IMR-90 (cell line): ENCODE data around the gene SRSF2. TPM values are rescaled to one million over a fixed set of nuclear protein-coding genes. Genes with fewer than 3 reads are reported as not detected.

Experiments used
- ATAC-seq: fragments of 200-7000 bp; cut with Tn5 transposase; 2 replicates; pipeline ENCODE4 v1.9.1; 2020; ENCODE audit warnings: low read depth, mild to moderate bottlenecking, moderate library complexity
- BruUV-seq: library from RNA; stranded (reverse); fragments of 400-500 nt; replicated peaks from 2 replicates; lab custom pipeline; 2021; lab: Mats Ljungman, UMichigan
- CTCF ChIA-PET: fragments of 300-600 bp; formaldehyde crosslinking; extraction: SDS; loops from one replicate; lab custom pipeline; 2021; ENCODE audit warnings: antibody characterized with exemption; lab: Yijun Ruan, JAX
- POLR2A ChIA-PET: fragments of 300-600 bp; sonication (Branson Sonifier 250); formaldehyde crosslinking; loops from one replicate; lab custom pipeline; 2022; ENCODE audit warnings: antibody characterized with exemption; ENCODE audit not compliant: unreplicated experiment; lab: Charles Lee
- DNase-seq: peaks from one replicate; pipeline ENCODE4 v3.0.0; 2013
- H2AFZ ChIP-seq: replicated peaks from 2 replicates; pipeline ENCODE3; 2013; ENCODE audit warnings: low read length, mild to moderate bottlenecking; ENCODE audit not compliant: poor library complexity
- H2AK5ac ChIP-seq: 2 replicates; pipeline ENCODE4 v1.6.1; 2013; ENCODE audit warnings: low read depth, low read length, inconsistent platforms
- H2AK9ac ChIP-seq: replicated peaks from 2 replicates; pipeline ENCODE3; 2013; ENCODE audit warnings: mild to moderate bottlenecking, low read depth, low read length, moderate library complexity; ENCODE audit not compliant: poor library complexity
- H2BK120ac ChIP-seq: 2 replicates; pipeline ENCODE4 v1.6.1; 2013; ENCODE audit warnings: low read depth, low read length, inconsistent platforms
- H2BK15ac ChIP-seq: 3 replicates; pipeline ENCODE4 v1.6.1; 2013; ENCODE audit warnings: low read depth, low read length, inconsistent platforms
- H2BK20ac ChIP-seq: 2 replicates; pipeline ENCODE4 v1.6.1; 2013; ENCODE audit warnings: low read depth, mild to moderate bottlenecking, inconsistent platforms, low read length, moderate library complexity
- H2BK5ac ChIP-seq: 2 replicates; pipeline ENCODE4 v1.6.1; 2013; ENCODE audit warnings: mild to moderate bottlenecking, low read depth, low read length, inconsistent platforms; ENCODE audit not compliant: poor library complexity, severe bottlenecking
- H3K14ac ChIP-seq: replicated peaks from 2 replicates; pipeline ENCODE4 v1.6.1; 2013; ENCODE audit warnings: low read depth, low read length, inconsistent platforms
- H3K18ac ChIP-seq: 2 replicates; pipeline ENCODE4 v1.6.1; 2013; ENCODE audit warnings: low read depth, low read length, control low read depth
- H3K23ac ChIP-seq: 2 replicates; pipeline ENCODE4 v1.6.1; 2013; ENCODE audit warnings: low read depth, low read length, inconsistent platforms
- H3K27ac ChIP-seq: 2 replicates; pipeline ENCODE4 v1.5.1; 2013; ENCODE audit warnings: mild to moderate bottlenecking, control low read depth, low read length; ENCODE audit not compliant: insufficient read depth
- H3K27me3 ChIP-seq: 2 replicates; pipeline ENCODE4 v1.6.1; 2013; ENCODE audit warnings: low read length; ENCODE audit not compliant: control insufficient read depth, insufficient read depth
- H3K36me3 ChIP-seq: 2 replicates; pipeline ENCODE4 v1.6.1; 2013; ENCODE audit warnings: low read length, mixed read lengths; ENCODE audit not compliant: control insufficient read depth, insufficient read depth
- H3K4ac ChIP-seq: 2 replicates; pipeline ENCODE4 v1.6.1; 2013; ENCODE audit warnings: low read depth, low read length, inconsistent platforms
- H3K4me1 ChIP-seq: 2 replicates; pipeline ENCODE4 v1.6.1; 2013; ENCODE audit warnings: low read length, mixed read lengths; ENCODE audit not compliant: control insufficient read depth, insufficient read depth
- H3K4me2 ChIP-seq: 2 replicates; pipeline ENCODE4 v1.6.1; 2013; ENCODE audit warnings: low read depth, mild to moderate bottlenecking, control low read depth, low read length, moderate library complexity
- H3K4me3 ChIP-seq: 2 replicates; pipeline ENCODE4 v1.5.1; 2013; ENCODE audit warnings: low read depth, mild to moderate bottlenecking, control low read depth, low read length, moderate library complexity; ENCODE audit not compliant: insufficient read depth
- H3K56ac ChIP-seq: 2 replicates; pipeline ENCODE4 v1.6.1; 2013; ENCODE audit warnings: low read length, inconsistent platforms; ENCODE audit not compliant: insufficient read depth; ENCODE audit errors: extremely low read depth
- H3K79me1 ChIP-seq, 2 experiments: 2 replicates each; pipeline ENCODE4 v1.6.1; 2013; ENCODE audit warnings: low read length in 2 of 2, inconsistent platforms in 1 of 2, low read depth in 1 of 2
- H3K9ac ChIP-seq: 2 replicates; pipeline ENCODE4 v1.6.1; 2013; ENCODE audit warnings: low read depth, low read length, control low read depth
- H3K9me1 ChIP-seq: 2 replicates; pipeline ENCODE4 v1.6.1; 2013; ENCODE audit warnings: low read length, inconsistent platforms; ENCODE audit not compliant: insufficient read depth
- H3K9me3 ChIP-seq: 2 replicates; pipeline ENCODE4 v1.6.1; 2013; ENCODE audit warnings: low read length; ENCODE audit not compliant: control insufficient read depth, insufficient read depth
- H4K20me1 ChIP-seq: 2 replicates; pipeline ENCODE4 v1.6.1; 2013; ENCODE audit warnings: low read length, inconsistent platforms; ENCODE audit not compliant: insufficient read depth
- H4K5ac ChIP-seq: 2 replicates; pipeline ENCODE4 v1.6.1; 2013; ENCODE audit warnings: mild to moderate bottlenecking, low read depth, low read length, control low read depth
- H4K8ac ChIP-seq, 2 experiments: 2 replicates each; pipeline ENCODE4 v1.6.1; 2013; ENCODE audit warnings: low read depth in 2 of 2, low read length in 2 of 2, control low read depth in 1 of 2, inconsistent platforms in 1 of 2
- H4K91ac ChIP-seq: 2 replicates; pipeline ENCODE4 v1.6.1; 2013; ENCODE audit warnings: low read depth, low read length, inconsistent platforms; ENCODE audit not compliant: insufficient read depth
- BHLHE40 ChIP-seq: fragments of 150-350 bp; IDR thresholded peaks from 2 replicates; pipeline ENCODE4 v1.6.1; 2016; ENCODE audit warnings: mild to moderate bottlenecking, low read depth, low read length
- CEBPB ChIP-seq: IDR thresholded peaks from 2 replicates; pipeline ENCODE4 v1.6.1; 2012; ENCODE audit warnings: low read depth, low read length, improper control_type of control experiment
- CHD1 ChIP-seq: IDR thresholded peaks from 2 replicates; pipeline ENCODE4 v1.6.1; 2012; ENCODE audit warnings: low read depth, low read length, improper control_type of control experiment
- CTCF ChIP-seq: conservative IDR thresholded peaks from 2 replicates; pipeline ENCODE4 v1.5.1; 2012; ENCODE audit warnings: mild to moderate bottlenecking, low read depth, low read length, improper control_type of control experiment
- ELK1 ChIP-seq: fragments of 150-350 bp; IDR thresholded peaks from 2 replicates; pipeline ENCODE4 v1.6.1; 2016; ENCODE audit warnings: low read depth, mild to moderate bottlenecking, low read length, moderate library complexity, borderline replicate concordance
- FOS ChIP-seq: fragments of 150-350 bp; IDR thresholded peaks from 2 replicates; pipeline ENCODE4 v1.6.1; 2016; ENCODE audit warnings: low read depth, low read length
- MAFK ChIP-seq: IDR thresholded peaks from 2 replicates; pipeline ENCODE4 v1.6.1; 2012; ENCODE audit warnings: low read depth, low read length, improper control_type of control experiment
- MXI1 ChIP-seq: IDR thresholded peaks from 2 replicates; pipeline ENCODE4 v1.6.1; 2012; ENCODE audit warnings: low read depth, mild to moderate bottlenecking, low read length, moderate library complexity, borderline replicate concordance
- NFE2L2 ChIP-seq: fragments of 150-350 bp; IDR thresholded peaks from 2 replicates; pipeline ENCODE4 v1.6.1; 2016; ENCODE audit warnings: low read depth, mild to moderate bottlenecking, low read length
- POLR2A ChIP-seq: IDR thresholded peaks from 2 replicates; pipeline ENCODE4 v1.6.1; 2012; ENCODE audit warnings: mild to moderate bottlenecking, low read depth, low read length
- RFX5 ChIP-seq: IDR thresholded peaks from 2 replicates; pipeline ENCODE4 v1.8.0; 2012; ENCODE audit warnings: low read depth, mild to moderate bottlenecking, low read length, moderate library complexity
- SMC3 ChIP-seq: fragments of 150-350 bp; IDR thresholded peaks from 2 replicates; pipeline ENCODE4 v1.6.1; 2016; ENCODE audit warnings: low read depth, mild to moderate bottlenecking, antibody characterized with exemption, low read length, moderate library complexity
- USF2 ChIP-seq: fragments of 150-350 bp; IDR thresholded peaks from 2 replicates; pipeline ENCODE4 v1.6.1; 2017; ENCODE audit warnings: mild to moderate bottlenecking, antibody characterized with exemption, low read length, low read depth
- WGBS, 2 experiments: methylation state at CpG; one replicate each; pipeline versions ENCODE4 v1.1.5 to v1.1.7; 2013; ENCODE audit warnings: missing lambda C conversion rate in 2 of 2; ENCODE audit not compliant: insufficient read length in 1 of 2; ENCODE audit errors: extremely low coverage in 2 of 2; 5-methylcytosine and 5-hydroxymethylcytosine counted together
- dilution Hi-C: fragments of 300-500 bp; cut with HindIII; formaldehyde crosslinking; loops from one replicate; pipeline ENCODE4 v1.14.3; 2018; ENCODE audit warnings: low sequenced_read_pairs; ENCODE audit not compliant: unreplicated experiment
- in situ Hi-C: fragments of 300-500 bp; cut with MboI; formaldehyde crosslinking; loops from 3 replicates; pipeline ENCODE4 v1.14.3; 2019; ENCODE audit warnings: low sequenced_read_pairs, inconsistent platforms, mixed read lengths
- intact Hi-C: fragments of 100-400 bp; cut with micrococcal nuclease; formaldehyde crosslinking; loops from 2 replicates; pipeline ENCODE4 v1.10.0; 2022
- polyA plus RNA-seq, 3 experiments: library from polyadenylated mRNA; depleted of rRNA; stranded (reverse); fragments of >200 nt; gene quantifications; 2 replicates each; pipeline ENCODE4 v1.2.3, GENCODE V29; 2012; ENCODE audit warnings: low replicate concordance in 1 of 3
- total RNA-seq: library from RNA; depleted of rRNA; stranded (reverse); fragments of >200 nt; gene quantifications from 2 replicates; pipeline ENCODE4 v1.2.3, GENCODE V29; 2012

SRSF2 gene
- total and polyA plus RNA-seq, 2 of the 4 experiments (the other 2 are of a cell fraction): 98.0 to 296 TPM

DNA sequence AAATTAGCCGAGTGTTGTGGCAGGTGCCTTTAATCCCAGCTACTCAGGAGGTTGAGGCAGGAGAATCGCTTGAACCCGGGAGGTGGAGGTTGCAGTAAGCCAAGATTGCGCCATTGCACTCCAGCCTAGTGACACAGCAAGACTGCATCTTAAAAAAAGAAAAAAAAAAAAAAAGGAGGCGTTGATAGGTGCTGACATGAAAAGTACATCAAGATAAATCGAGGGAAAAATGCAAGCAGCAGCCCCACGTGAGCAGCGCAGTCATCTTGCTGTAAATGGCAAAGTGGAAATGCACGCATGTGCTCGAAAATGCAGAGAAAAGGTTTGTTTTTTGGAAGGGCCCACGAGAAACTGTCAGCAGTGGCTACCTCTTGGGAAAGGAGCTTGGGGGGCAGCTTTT is 47.3 kb downstream of the SRSF2 start:
- Histone ChIP-seq H3K9me1 (peaks cover 33% of the 10 kb centered on the region), H2AK5ac (no peak overlapping the region), H3K4me3 (no peak overlapping the region), H3K4ac (no peak overlapping the region), H3K56ac (no peak overlapping the region), H3K14ac (no peak overlapping the region), H2BK5ac (no peak overlapping the region), H3K9ac (no peak overlapping the region), H2BK20ac (no peak overlapping the region), H3K27ac (no peak overlapping the region), H3K9me3 (no peaks in the 10 kb centered on the region), H3K79me1 (peaks cover 26 to 80% of the 10 kb centered on the region in 2 experiments), H2AFZ (no peak overlapping the region), H2AK9ac (no peak overlapping the region), H3K4me1 (peaks cover 23% of the 10 kb centered on the region), H3K36me3 (peaks cover 23% of the 10 kb centered on the region), H4K20me1 (peaks cover 43% of the 10 kb centered on the region; the same call in 1 of the 2 replicates), H3K18ac (no peak overlapping the region), H4K5ac (no peak overlapping the region), H4K8ac (no peak overlapping the region; a peak in 1 of 4 replicates), H3K27me3 (no peaks in the 10 kb centered on the region), H2BK120ac (no peak overlapping the region), H4K91ac (no peak overlapping the region), H2BK15ac (no peak overlapping the region), H3K4me2 (no peak overlapping the region), H3K23ac (no peak overlapping the region)
- in situ Hi-C loops (no loop called here), intact Hi-C loops (loop anchor here (10.0 kb wide), 1 partner anchor 1915 kb away; no protein-coding TSS in a partner anchor), dilution Hi-C loops (no loop called here)
- WGBS, 2 experiments: 96% methylated on average over 3 of the region's 11 CpGs; no CpG with 5 or more reads in 1 of the 2 experiments
- DNase-seq: no peak
- ChIA-PET CTCF (no interaction called here), POLR2A (no interaction called here)
- no peak for TF ChIP-seq CTCF
- TF ChIP-seq RFX5: no peak
- no peak for TF ChIP-seq MAFK
- no peak for TF ChIP-seq NFE2L2
- TF ChIP-seq USF2: no peak
- TF ChIP-seq POLR2A: no peak
- TF ChIP-seq ELK1: no peak
- no peak for TF ChIP-seq CHD1
- no peak for TF ChIP-seq FOS
- no peak for TF ChIP-seq BHLHE40
- no peak for TF ChIP-seq SMC3
- no peak for TF ChIP-seq CEBPB
- TF ChIP-seq MXI1: no peak
- no TSS peak for BruUV-seq
- no peak for ATAC-seq
